ENCODE results near the gene PHKA2.
A peak's percentile ranks its signal among the peaks of the same experiment; 100 is the strongest.

Gene PHKA2

GRCh38 chrX:18933617-18934016 lies 50.3 kb downstream of the PHKA2 start:
- no peak for DNase-seq (ENCODE audit: low spot score)

- DNase-seq (ENCODE audit: low spot score) = peak; percentile 15
These were observed 51.9 kb downstream of the PHKA2 start for GRCh38 chrX:18931972-18932371.

DNA sequence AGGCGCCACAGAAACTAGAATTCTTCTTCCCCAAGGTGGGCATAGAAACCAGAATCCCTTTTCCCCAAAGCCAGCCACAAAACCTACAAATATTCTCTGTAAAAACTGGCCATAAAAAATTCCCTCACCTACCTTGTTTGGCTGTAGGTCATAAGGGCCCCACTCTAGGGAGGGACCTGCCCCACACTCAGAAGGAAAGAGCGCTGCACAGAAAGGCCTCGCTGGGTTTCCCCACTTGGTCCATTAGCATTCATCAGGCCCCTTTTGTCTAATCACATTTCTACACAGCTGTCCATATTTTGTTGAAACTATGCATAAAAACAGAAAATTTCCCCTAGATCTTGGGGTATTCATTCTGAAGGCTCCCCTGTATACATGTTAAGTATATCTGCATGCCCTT lies 54.1 kb downstream of the PHKA2 start:
- no peak for DNase-seq (ENCODE audit: low spot score)

GRCh38 chrX:18927558-18927957 lies 56.4 kb downstream of the PHKA2 start:
- DNase-seq (ENCODE audit: low spot score) = no peak

GRCh38 chrX:18924507-18925088 lies 59.3 kb downstream of the PHKA2 start:
- no peak for DNase-seq (ENCODE audit: low spot score)

- no peak for DNase-seq (ENCODE audit: low spot score)
These were observed 63.3 kb downstream of the PHKA2 start for GRCh38 chrX:18920566-18920965.

DNA sequence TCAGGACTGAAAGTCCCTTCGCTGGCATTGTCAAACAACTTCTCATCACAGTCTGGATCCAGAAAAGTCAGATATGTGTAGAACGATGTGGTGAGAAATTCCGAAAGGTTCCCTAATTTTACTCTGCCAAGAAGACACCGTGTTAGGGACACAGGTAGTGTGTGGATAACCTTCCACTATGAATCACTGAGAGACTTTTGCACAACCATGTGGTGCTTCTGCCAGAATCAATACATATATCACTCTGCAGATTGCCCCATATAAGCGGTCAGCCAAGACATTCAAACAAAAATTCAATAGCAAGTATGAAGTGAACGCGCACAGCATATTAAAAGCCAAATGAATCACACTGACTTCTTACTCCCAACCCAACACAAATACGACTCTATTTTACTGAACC lies 63.8 kb downstream of the PHKA2 start:
- DNase-seq (ENCODE audit: low spot score) = no peak

- DNase-seq (ENCODE audit: low spot score) = no peak
These were observed 66.1 kb downstream of the PHKA2 start for GRCh38 chrX:18917831-18918230.

DNA sequence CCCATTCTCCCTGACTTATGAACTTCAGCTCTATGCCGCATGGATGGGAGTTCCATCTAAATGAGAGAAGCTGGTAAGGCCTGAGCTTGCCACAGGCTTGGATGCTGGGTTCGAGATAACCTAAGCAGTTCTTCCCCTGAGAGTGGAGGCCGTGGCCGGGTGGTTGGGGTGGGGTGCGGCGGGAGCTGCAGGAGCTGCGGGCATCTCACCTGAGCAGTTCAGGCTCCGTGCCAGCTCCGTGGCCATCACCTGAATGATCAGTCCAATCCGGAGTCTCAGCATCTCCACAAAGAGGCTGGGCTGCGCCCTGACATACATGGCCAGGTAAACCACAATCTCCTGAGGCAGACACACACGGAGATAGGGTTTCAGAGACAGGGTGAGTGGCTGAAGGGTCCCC lies 77.6 kb downstream of the PHKA2 start:
- DNase-seq (ENCODE audit: low spot score) = no peak

DNA sequence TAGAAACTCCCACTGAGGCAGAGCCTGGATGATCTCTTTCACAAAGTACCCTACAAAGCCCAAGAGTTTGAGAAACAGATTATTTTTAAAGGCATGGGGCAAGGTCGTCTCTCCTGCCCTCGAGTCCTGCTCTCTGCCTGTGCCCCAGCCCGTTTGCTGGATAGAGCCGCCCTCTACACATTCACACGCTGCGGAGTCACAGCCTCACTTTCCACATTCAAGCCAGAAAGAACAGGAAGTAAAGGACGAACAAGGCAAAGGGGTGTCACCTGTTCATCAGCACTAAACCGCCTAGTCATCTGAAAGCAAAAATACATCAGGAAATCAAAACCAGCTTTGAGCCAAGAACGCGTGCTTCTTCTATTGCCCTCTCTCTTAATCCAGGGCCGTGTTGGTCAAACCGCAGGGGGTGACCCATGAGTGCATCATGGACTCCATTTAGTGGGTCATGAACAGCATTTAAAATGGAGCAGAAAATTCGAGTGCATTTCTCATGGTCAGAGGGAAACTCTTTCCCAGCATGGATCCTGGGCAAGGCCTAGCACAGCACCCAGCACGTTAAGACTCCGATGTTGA lies 83.4 kb downstream of the PHKA2 start:
- DNase-seq (ENCODE audit: low spot score) = no peak

DNA sequence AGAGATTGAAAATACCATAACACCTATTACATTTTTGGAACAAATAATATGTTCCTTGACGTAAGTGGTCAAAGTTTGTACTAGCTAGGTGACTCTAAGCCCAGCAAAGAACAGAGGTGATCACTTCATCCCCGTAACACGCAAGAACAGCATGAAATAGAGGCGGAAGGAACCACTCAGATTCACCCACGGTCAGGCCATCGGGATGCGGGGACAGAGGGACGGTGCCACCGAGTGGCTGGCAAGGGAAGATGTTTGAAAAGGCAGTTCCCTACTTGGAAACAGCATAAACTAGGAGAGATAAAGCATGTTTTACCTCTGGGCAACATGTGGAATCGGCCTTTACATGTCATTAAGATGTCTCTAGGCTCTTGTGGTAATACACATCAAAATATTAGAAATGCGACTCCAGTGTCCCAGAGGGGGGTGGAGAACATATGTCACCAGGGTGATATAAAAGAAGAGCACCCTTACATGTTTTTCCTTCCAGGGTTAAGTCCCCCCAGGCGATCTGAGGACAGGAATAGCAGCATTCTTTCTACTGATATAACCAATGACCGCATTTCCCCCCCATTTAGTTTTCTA lies 84.0 kb downstream of the PHKA2 start:
- DNase-seq (ENCODE audit: low spot score) = no peak

DNA sequence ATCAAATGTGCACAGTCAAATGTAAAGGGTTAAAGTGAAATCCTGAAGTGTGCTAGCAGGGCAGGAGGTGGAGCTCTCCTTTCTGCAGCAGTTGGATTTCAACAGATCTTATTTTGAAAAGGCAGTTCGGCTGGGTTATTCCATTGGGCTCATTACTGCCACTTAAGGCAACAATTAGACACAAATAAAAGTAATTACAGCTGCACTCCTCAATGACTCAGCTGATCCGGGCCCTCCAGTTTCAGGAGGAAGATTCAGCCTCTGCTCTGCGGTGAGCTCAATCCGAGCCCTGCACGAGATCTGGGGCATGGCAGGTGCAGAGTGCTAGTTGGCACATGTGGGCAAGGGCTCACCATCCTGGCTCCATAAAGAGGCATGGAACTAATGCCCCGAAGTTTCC lies 85.4 kb downstream of the PHKA2 start:
- DNase-seq (ENCODE audit: low spot score) = no peak

DNA sequence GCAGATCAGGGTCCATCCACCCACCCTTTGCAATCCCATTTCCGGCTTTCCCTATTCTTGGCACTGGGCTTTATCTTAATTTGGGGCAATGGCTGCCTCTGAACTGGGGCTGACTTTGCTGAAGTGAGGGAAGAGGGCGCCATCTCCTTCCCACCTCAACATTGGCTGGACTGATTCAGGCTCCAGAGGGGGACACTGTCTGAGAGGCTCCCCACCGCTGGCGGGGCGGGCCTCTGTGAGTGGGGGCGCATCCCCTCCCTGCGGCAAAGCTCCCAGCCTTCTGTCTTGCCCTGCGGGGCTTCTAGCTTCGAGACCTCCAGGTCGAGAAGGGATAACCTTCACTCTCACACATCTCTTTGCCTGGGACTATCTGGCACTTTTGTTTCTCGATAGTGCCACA lies 85.8 kb downstream of the PHKA2 start:
- DNase-seq (ENCODE audit: low spot score) = no peak

DNA sequence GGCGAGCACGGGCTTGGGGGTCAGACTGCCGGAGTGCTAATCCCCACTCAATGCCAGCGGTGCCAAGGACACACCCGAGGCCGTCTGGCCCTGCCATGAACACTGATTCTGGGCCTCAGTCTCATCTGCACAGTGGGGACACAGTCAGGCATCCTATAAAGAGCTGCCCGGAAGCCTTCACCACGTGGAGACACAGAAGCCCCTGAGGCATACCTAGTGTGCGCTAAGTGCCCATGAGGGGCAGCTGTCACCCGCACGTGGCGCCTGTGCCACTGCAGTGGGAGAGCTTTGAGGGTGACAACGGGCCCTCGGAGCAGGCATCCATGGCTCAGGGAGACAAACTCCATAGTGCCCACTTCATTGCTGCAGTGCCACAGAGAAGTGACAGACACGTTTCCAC lies 86.3 kb downstream of the PHKA2 start:
- no peak for DNase-seq (ENCODE audit: low spot score)

DNA sequence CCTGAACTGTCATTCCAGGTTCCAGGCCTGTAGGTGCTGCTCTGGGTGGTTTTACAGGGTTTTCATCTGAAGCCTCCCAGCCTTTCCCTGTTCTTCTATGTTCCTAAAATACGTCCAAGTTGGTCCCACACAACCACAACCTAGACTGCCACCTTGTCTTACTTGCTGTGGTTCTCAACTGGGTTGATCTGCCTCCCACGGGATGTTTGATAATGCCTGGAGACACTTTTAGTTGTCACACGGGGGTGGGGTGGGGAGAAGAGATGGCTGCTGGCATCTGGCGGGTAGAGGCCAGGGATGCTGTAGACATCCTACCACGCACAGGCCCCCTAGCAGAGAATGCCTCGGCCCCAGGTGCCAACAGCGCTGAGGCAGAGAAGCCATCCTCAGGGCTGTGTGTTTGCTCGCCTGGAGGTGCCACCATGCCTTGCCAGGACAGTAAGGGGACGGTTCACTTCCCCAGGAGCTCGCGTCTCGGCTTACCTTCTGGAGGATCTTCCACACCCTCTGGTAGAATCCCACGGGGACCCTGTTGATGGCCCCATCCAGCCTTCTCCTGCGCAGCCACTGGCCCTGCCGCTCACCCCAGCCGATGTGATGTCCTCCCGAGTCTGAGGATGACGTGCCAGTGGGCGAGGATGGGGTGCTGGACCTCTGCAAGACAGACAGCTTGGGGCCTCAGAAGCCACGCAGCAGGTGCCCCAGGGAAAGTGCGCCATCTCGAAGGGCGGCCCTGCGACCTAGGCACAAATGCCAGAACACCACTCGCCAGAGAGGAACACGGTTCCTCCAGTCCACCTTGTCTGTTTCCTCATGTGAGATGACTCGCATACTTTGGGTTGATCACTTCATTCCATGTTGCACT lies 87.0 kb downstream of the PHKA2 start:
- DNase-seq (ENCODE audit: low spot score) = no peak

DNA sequence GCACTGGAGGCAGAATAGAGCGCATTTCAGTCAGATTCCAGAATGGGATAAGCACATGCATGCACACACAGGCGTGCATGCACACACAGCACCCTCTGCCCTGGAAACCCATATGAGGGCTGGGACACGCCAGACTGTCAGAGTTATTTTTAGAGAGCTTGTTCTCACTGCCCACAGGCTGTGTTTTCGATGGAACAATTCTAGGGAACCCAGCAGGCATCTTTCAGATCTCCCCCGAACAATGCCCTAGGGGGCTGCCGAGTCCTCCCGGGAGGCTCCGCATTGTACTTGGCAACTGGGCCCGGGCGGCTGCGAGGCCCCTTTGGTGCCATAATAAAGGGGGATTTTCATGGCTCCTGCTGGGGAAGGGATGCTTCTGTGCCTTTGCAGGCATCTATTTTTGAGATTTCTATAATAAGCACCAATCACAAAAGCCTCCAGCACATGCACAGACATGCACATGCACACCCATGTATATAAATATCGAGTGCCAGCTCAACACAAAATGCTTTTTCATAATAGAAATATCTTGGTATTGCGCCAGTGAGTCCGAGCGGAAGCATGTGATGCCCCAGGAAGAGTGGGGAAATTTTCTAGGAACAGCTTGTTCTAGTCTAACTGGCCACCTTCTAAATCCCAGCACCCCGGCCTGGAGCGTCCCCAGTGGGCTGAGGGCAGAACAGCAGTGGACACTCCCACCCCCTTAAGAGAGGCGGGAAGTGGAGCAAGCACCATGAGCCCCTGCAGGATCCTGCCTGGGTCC lies 88.5 kb downstream of the PHKA2 start:
- no peak for DNase-seq (ENCODE audit: low spot score)

DNA sequence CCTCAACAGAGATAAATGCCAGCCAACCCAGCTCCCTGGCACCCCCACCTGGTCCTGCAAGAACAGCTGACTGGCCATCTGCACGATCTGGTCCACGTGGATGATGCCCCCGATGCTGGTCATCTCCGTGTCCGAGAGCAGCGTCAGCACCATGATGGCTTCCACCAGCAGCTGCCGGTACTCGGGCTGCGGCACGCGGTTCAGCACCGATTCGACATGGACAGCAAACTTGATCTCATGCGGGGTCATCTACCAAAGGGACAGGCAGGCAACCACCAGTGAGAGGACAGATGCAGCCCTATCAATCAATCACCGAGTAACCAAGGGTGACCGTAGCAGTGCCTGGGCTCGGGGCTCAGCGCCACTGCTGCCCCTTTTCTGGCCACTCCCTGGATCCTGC lies 89.8 kb downstream of the PHKA2 start:
- no peak for DNase-seq (ENCODE audit: low spot score)

DNA sequence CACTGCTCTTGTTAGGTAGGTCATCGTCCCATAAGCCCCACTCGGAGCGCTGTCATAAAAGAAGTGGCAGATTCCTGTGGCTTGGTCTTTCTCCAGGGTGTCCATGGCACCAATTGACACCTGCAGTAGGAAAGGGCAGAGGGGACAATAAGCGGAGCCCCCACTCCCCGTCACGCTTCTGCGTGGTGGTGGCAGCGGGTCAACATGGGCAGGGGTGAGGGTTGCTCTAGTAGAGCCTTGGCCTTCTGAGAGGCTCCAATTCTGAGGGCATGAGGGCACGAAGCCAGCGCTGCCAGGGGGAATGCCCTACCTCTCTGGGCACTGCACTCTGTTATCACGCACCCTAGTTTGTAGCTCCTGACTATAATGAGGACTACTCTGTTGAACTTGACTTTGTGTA lies 90.4 kb downstream of the PHKA2 start:
- no peak for DNase-seq (ENCODE audit: low spot score)

DNA sequence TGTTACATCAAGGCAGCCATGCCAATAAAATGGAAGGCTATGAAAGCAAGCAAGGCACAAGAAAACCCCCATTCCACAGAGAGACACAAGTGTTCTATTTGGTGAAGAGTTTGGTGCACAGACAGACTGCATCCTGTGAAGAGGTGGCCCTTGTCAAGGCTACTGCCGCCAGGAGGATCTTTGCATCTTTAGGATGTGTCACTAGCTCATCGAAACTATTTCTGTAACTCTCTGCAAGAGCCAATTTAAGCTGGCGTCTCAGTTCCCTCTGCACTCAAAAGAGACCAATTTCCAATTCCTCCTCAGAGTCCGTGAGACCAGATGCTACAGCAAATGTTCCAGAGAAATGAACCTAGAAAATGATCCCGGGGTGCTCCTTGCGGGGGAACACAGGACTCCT lies 91.0 kb downstream of the PHKA2 start:
- no peak for DNase-seq (ENCODE audit: low spot score)

DNA sequence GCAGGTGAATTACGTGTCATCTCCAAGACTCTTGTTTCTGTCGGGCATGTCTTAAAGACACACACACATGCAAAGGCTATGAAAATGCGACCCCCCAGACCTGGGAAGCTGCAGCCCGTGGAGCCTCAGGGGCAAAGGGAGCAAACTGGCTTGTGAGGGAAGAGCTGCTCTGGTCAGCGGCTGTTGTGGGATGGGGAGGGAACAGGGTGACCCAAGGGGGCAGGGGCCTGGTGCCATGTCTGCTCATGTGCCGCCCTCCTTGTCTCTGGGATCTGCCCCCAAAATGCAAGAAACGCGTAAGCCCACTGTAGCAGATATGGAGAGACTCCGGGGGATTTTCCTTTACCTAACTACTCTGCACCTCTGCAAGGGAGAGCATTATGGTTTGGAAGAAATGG lies 92.4 kb downstream of the PHKA2 start:
- no peak for DNase-seq (ENCODE audit: low spot score)

- DNase-seq (ENCODE audit: low spot score) = no peak
These were observed 93.0 kb downstream of the PHKA2 start for GRCh38 chrX:18890724-18891547.

DNA sequence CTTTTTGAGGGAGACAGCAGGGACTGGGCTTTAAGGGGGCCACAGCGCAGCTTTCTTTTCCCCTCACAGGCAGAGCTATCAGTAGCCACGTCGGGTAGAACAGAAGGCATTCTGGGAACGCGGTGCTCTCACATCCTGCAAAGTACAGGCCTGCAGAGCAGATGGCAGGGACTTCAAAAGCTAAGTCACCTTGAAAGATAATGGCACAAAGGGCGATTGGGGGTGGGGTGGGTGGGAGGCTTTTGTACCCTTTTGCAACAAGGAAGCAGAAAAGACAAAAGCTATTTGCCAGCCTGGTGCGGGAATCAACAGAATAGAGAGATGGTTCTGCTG lies 93.9 kb downstream of the PHKA2 start:
- no peak for DNase-seq (ENCODE audit: low spot score)
